GM23248 (cell line): ENCODE measurements around the gene PIEZO1. TPM values are rescaled to one million over a fixed set of nuclear protein-coding genes. Genes with fewer than 3 reads are reported as not detected.

Source experiments
- DNase-seq: peaks from one replicate; pipeline ENCODE4 v3.0.0-alpha.2; 2015
- H2AFZ ChIP-seq: fragments of 200-600 bp; sonication (generic); 2 replicates; pipeline ENCODE4 v1.6.1; 2016; ENCODE audit warnings: antibody characterized with exemption
- H3F3A ChIP-seq: fragments of 200-600 bp; sonication (generic); 2 replicates; pipeline ENCODE4 v1.6.1; 2016; ENCODE audit warnings: mild to moderate bottlenecking, antibody characterized with exemption, mixed run types; ENCODE audit not compliant: insufficient read depth
- H3K27ac ChIP-seq: fragments of 200-600 bp; sonication (generic); 2 replicates; pipeline ENCODE4 v1.5.1; 2016; ENCODE audit warnings: mild to moderate bottlenecking
- H3K27me3 ChIP-seq: fragments of 200-600 bp; sonication (generic); replicated peaks from 2 replicates; pipeline ENCODE4 v1.6.1; 2016; ENCODE audit warnings: mild to moderate bottlenecking; ENCODE audit not compliant: insufficient read depth
- H3K36me3 ChIP-seq: fragments of 200-600 bp; sonication (generic); 2 replicates; pipeline ENCODE4 v1.6.1; 2016; ENCODE audit warnings: low read depth, mild to moderate bottlenecking
- H3K4me1 ChIP-seq: fragments of 200-600 bp; sonication (generic); 2 replicates; pipeline ENCODE4 v1.6.1; 2016; ENCODE audit warnings: mild to moderate bottlenecking; ENCODE audit not compliant: insufficient read depth
- H3K4me2 ChIP-seq: fragments of 200-600 bp; sonication (generic); one replicate; pipeline ENCODE4 v1.6.1; 2016; ENCODE audit warnings: mild to moderate bottlenecking; ENCODE audit not compliant: unreplicated experiment
- H3K4me3 ChIP-seq: fragments of 200-600 bp; sonication (generic); 2 replicates; pipeline ENCODE4 v1.5.1; 2016; ENCODE audit warnings: mild to moderate bottlenecking
- H3K79me2 ChIP-seq: fragments of 200-600 bp; sonication (generic); 2 replicates; pipeline ENCODE4 v1.6.1; 2016; ENCODE audit warnings: mild to moderate bottlenecking; ENCODE audit not compliant: insufficient read depth
- H3K9ac ChIP-seq: fragments of 200-600 bp; sonication (generic); 2 replicates; pipeline ENCODE4 v1.6.1; 2016; ENCODE audit warnings: mild to moderate bottlenecking
- H3K9me2 ChIP-seq: fragments of 200-600 bp; sonication (generic); 2 replicates; pipeline ENCODE4 v1.6.1; 2016; ENCODE audit warnings: mixed run types, mild to moderate bottlenecking, moderate library complexity; ENCODE audit not compliant: insufficient read depth
- H3K9me3 ChIP-seq: fragments of 200-600 bp; sonication (generic); one replicate; pipeline ENCODE4 v1.6.1; 2017; ENCODE audit warnings: low read depth
- H4K20me1 ChIP-seq: fragments of 200-600 bp; sonication (generic); 2 replicates; pipeline ENCODE4 v1.6.0; 2016; ENCODE audit not compliant: insufficient read depth
- EZH2 ChIP-seq: fragments of 200-600 bp; sonication (generic); IDR thresholded peaks from 2 replicates; pipeline ENCODE4 v1.6.1; 2018; ENCODE audit warnings: antibody characterized with exemption, mild to moderate bottlenecking; ENCODE audit not compliant: insufficient read depth, poor library complexity, severe bottlenecking
- EZH2phosphoT487 ChIP-seq: fragments of 200-600 bp; sonication (generic); IDR thresholded peaks from 2 replicates; pipeline ENCODE4 v1.6.1; 2018; ENCODE audit warnings: antibody characterized with exemption, moderate library complexity, mild to moderate bottlenecking, low read depth; ENCODE audit not compliant: insufficient read depth
- WGBS, 2 experiments: methylation state at CpG; one replicate each; pipeline ENCODE4 v1.1.6; 2015 to 2017; ENCODE audit warnings: low lambda C conversion rate in 2 of 2, low coverage in 1 of 2; ENCODE audit errors: missing lambda C conversion rate in 2 of 2; 5-methylcytosine and 5-hydroxymethylcytosine counted together
- in situ Hi-C: fragments of 300-500 bp; cut with MboI; formaldehyde crosslinking; loops from 2 replicates; pipeline ENCODE4 v1.15.0; 2020
- polyA plus RNA-seq: library from polyadenylated mRNA; unstranded; fragments of >200 nt; fragmentation: Nextera tagmentation; extraction: Ambion mirVana; gene quantifications from 2 replicates; pipeline ENCODE4 v1.2.1, GENCODE V29; 2016
- total RNA-seq: library from RNA; depleted of rRNA; stranded (reverse); fragments of >200 nt; shearing (Covaris generic); gene quantifications from 2 replicates; pipeline ENCODE4 v1.2.3, GENCODE V29; 2014

The PIEZO1 gene
- total and polyA plus RNA-seq, 2 experiments from 2014 or later, result 95.3 to 223 TPM

DNA sequence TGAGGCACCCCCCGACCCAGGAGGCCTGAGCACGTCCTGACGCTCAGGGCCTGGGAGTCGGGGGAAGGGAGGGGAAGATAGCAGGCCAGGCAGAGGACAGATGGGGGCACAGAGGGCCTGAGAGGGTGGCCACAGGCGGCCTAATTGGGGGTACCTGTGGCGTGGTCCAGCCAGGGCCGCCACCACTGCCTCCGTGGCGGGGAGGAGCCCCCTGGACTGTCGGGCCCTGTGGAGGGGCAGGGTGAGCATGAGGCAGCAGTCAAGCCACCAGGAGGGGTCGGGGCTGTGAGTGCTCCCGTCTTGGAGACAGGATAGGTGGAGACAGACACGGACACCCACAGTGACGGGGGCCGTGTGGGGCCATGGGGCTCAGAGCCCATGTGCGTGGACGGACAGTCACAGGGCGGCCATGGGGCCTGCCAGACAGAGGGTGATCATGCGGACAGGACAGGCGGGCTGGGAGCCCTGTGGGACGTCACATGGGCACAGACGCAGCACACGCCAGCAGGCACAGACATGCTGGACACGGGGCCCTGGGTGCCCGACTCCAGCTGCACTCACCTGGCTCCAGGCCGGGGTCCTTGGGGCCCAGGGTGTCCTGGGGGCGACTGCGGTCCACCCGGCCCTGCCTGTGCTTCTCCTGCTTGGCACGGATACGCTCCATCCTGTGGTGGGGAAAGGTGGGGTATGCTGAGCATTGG, 60.0 kb downstream of the PIEZO1 start:
- H3K9me2 ChIP-seq, result no peaks in the 10 kb centered on the region
- no peaks in the 10 kb centered on the region for H3K27me3 ChIP-seq
- no peaks in the 10 kb centered on the region for H3K4me1 ChIP-seq
- H3K27ac ChIP-seq, result no peak overlapping the region
- 92 to 95% methylated on average over 24 to 30 of the region's 31 CpGs for WGBS, 2 experiments
- no peaks in the 10 kb centered on the region for H4K20me1 ChIP-seq
- no peak overlapping the region for H2AFZ ChIP-seq
- no peak overlapping the region for H3K4me2 ChIP-seq
- H3K9ac ChIP-seq, result no peak overlapping the region
- TF ChIP-seq EZH2, result no peak
- TF ChIP-seq EZH2phosphoT487, result no peak
- 0 out of 2 replicates have a peak, but pooled peaks cover 11% of the 10 kb centered on the region for H3K79me2 ChIP-seq
- no peak for DNase-seq
- H3K36me3 ChIP-seq, result peaks cover 13% of the 10 kb centered on the region; the same call in 1 of the 2 replicates
- no peaks in the 10 kb centered on the region for H3K9me3 ChIP-seq
- in situ Hi-C loops, result no loop called here
- H3F3A ChIP-seq, result no peaks in the 10 kb centered on the region
- H3K4me3 ChIP-seq, result no peak overlapping the region

DNA sequence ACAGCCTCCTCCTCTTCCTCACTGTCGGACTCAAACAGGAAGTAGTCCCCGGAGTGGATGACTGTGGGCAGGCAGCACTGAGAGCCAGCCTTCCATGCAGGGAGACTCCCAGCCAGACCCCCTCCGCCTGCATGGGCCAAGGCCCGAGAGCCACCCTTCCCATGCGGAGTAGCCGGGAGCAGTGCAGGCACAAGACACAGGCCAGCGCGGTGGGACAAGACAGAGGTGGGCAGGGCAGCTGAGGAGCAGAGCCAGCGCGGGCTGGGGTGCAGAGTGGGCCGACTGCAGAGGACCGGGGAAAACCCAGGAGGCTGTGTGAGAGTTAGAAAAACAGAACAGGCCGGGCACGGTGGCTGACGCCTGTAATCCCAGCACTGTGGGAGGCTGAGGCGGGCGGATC, 61.1 kb downstream of the PIEZO1 start:
- H3F3A ChIP-seq, result no peaks in the 10 kb centered on the region
- WGBS, 2 experiments, result 94 to 95% methylated on average over 16 to 17 of the region's 17 CpGs

DNA sequence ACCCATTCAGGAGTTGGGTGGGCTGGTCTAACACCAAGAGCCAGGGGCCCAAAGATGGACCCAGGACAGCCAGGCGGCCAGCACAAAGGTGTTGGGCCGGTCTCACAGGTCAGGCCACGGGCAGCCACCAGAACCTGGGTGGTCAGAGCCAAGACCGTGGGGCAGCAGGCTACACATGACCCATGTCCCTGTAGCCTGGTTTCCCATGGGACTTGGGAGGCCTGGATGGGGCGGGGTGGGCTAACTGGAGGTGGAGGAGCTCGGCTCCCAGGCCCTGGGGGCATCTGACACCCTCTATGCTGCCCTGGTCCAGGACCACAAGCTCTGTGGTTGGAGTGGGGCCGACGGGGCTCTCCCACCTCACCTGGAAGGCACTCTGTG, 61.5 kb downstream of the PIEZO1 start:
- no peak for TF ChIP-seq EZH2phosphoT487
- H3K4me1 ChIP-seq, result no peaks in the 10 kb centered on the region
- no peaks in the 10 kb centered on the region for H4K20me1 ChIP-seq
- H3K27ac ChIP-seq, result no peak overlapping the region
- DNase-seq, result no peak
- H3K4me2 ChIP-seq, result no peak overlapping the region
- no peak overlapping the region for H3K4me3 ChIP-seq
- 90 to 93% methylated on average over 7 of the region's 8 CpGs for WGBS, 2 experiments
- no peaks in the 10 kb centered on the region for H3K27me3 ChIP-seq
- no peaks in the 10 kb centered on the region for H3K9me3 ChIP-seq
- H3F3A ChIP-seq, result no peaks in the 10 kb centered on the region
- peaks cover 13% of the 10 kb centered on the region; the same call in 1 of the 2 replicates for H3K36me3 ChIP-seq
- H3K9ac ChIP-seq, result no peak overlapping the region
- in situ Hi-C loops, result no loop called here
- H3K9me2 ChIP-seq, result no peaks in the 10 kb centered on the region
- no peak overlapping the region for H2AFZ ChIP-seq
- H3K79me2 ChIP-seq, result 0 out of 2 replicates have a peak, but pooled peaks cover 11% of the 10 kb centered on the region

More for the DNA sequence above, 61.1 kb downstream of the PIEZO1 start:
- Histone ChIP-seq H3K4me3 (no peak overlapping the region), H2AFZ (no peak overlapping the region), H3K9me3 (no peaks in the 10 kb centered on the region), H3K79me2 (0 out of 2 replicates have a peak, but pooled peaks cover 11% of the 10 kb centered on the region), H3K27me3 (no peaks in the 10 kb centered on the region), H3K36me3 (peaks cover 13% of the 10 kb centered on the region; the same call in 1 of the 2 replicates), H3K9ac (no peak overlapping the region), H3K4me2 (no peak overlapping the region), H3K4me1 (no peaks in the 10 kb centered on the region), H3K9me2 (no peaks in the 10 kb centered on the region), H3K27ac (no peak overlapping the region), H4K20me1 (no peaks in the 10 kb centered on the region)
- in situ Hi-C loops, result no loop called here
- DNase-seq, result no peak
- TF ChIP-seq EZH2phosphoT487, result no peak
- no peak for TF ChIP-seq EZH2

DNA sequence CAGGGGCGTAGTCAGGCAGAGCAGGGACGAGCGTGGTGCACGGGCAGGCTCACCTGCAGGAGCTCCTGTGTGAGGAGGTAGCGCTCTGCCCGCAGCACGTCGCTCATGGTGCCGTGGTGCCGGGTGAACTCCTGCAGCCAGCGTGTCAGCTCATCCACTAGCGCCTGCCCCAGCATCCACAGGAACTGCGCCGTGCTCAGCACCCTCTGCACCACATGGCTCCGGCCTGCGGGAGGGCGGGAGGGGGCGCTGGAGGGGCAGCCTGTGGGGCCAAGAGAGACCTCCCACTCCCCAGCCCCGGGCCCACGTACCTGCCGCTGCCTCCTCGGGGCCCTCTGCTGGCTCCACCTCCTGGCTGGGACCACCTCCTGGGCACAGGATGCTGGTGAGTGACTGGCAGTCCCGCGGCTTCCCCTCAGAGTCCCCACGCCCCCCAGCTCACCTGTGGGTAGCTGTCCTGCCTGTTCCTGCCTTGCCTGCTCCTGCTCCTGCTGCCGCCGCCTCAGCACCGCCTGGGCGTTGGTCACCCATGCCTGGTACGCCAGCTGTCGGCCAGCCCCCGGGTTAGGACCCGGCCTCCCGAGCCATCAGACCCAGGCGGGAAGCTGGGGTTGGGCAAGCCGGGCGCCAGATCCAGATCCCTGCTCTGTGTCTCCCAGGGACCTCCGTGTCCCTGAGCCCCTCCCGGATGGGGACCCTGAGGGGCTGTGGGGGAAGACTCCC, 62.1 kb downstream of the PIEZO1 start:
- TF ChIP-seq EZH2 (no peak), EZH2phosphoT487 (no peak)
- H3K9me2 ChIP-seq, result no peaks in the 10 kb centered on the region
- no peak overlapping the region for H3K9ac ChIP-seq
- no peaks in the 10 kb centered on the region for H4K20me1 ChIP-seq
- DNase-seq, result no peak
- no peaks in the 10 kb centered on the region for H3K4me1 ChIP-seq
- no peak overlapping the region for H3K4me3 ChIP-seq
- H3K9me3 ChIP-seq, result no peaks in the 10 kb centered on the region
- WGBS, 2 experiments, result 96 to 99% methylated on average over 22 to 39 of the region's 39 CpGs
- H3K27ac ChIP-seq, result no peak overlapping the region
- H3K27me3 ChIP-seq, result no peaks in the 10 kb centered on the region
- 0 out of 2 replicates have a peak, but pooled peaks cover 11% of the 10 kb centered on the region for H3K79me2 ChIP-seq
- no peak overlapping the region for H2AFZ ChIP-seq
- H3K36me3 ChIP-seq, result peaks cover 11% of the 10 kb centered on the region; the same call in 1 of the 2 replicates
- H3K4me2 ChIP-seq, result no peak overlapping the region
- in situ Hi-C loops, result no loop called here
- peaks cover 5% of the 10 kb centered on the region; the same call in 1 of the 2 replicates for H3F3A ChIP-seq
